SK-N-SH (cell line): ENCODE measurements around the gene CLIC4. TPM values are rescaled to one million over a fixed set of nuclear protein-coding genes. Genes with fewer than 3 reads are reported as not detected.

Source experiments
- CTCF ChIA-PET: fragments of 300-600, 350-600 bp; formaldehyde crosslinking; extraction: SDS; loops from one replicate; lab custom pipeline; 2021; lab: Yijun Ruan, JAX
- POLR2A ChIA-PET: fragments of 350-600 bp; sonication (Branson Sonifier 250); formaldehyde crosslinking; extraction: SDS; loops from one replicate; lab custom pipeline; 2020; ENCODE audit warnings: antibody characterized with exemption, inconsistent platforms; lab: Yijun Ruan, JAX
- DNase-seq: peaks from one replicate; pipeline ENCODE4 v3.0.0; 2012
- H2AFZ ChIP-seq: fragments of 200-600 bp; sonication (generic); 2 replicates; pipeline ENCODE4 v1.8.1; 2016; ENCODE audit warnings: antibody characterized with exemption, mild to moderate bottlenecking, low read depth
- H3F3A ChIP-seq: fragments of 200-600 bp; sonication (generic); replicated peaks from 2 replicates; pipeline ENCODE3; 2016; ENCODE audit warnings: antibody characterized with exemption, mild to moderate bottlenecking; ENCODE audit not compliant: insufficient read depth
- H3K27ac ChIP-seq, 2 experiments: fragments of 200-500 bp in 1 of 2; fragments of 200-600 bp in 1 of 2; sonication (Bioruptor generic) in 1 of 2; sonication (generic), shearing (Covaris generic) in 1 of 2; 2 replicates each; pipeline versions ENCODE4 v1.5.1 to v1.6.1; 2014 to 2016; ENCODE audit warnings: low read depth in 2 of 2, inconsistent platforms in 1 of 2, low read length in 1 of 2, mild to moderate bottlenecking in 1 of 2, mixed read lengths in 1 of 2
- H3K27me3 ChIP-seq: fragments of 200-600 bp; sonication (generic), shearing (Covaris generic); 2 replicates; pipeline ENCODE4 v1.6.1; 2016; ENCODE audit warnings: mixed run types; ENCODE audit not compliant: insufficient read depth
- H3K36me3 ChIP-seq, 2 experiments: fragments of 200-500 bp in 1 of 2; fragments of 200-600 bp in 1 of 2; sonication (Bioruptor generic) in 1 of 2; sonication (generic) in 1 of 2; replicated peaks in 1 of 2; 2 replicates each; pipeline versions ENCODE3 to v1.5.1; 2014 to 2016; ENCODE audit warnings: low read length in 1 of 2, mild to moderate bottlenecking in 1 of 2; ENCODE audit not compliant: insufficient read depth in 2 of 2, control insufficient read depth in 1 of 2
- H3K4me1 ChIP-seq, 2 experiments: fragments of 200-500 bp in 1 of 2; fragments of 200-600 bp in 1 of 2; sonication (Bioruptor generic) in 1 of 2; sonication (generic), shearing (Covaris generic) in 1 of 2; 2 replicates each; pipeline versions ENCODE4 v1.5.1 to v1.6.1; 2014 to 2016; ENCODE audit warnings: low read depth in 1 of 2, low read length in 1 of 2, mixed run types in 1 of 2; ENCODE audit not compliant: insufficient read depth in 2 of 2, control insufficient read depth in 1 of 2
- H3K4me2 ChIP-seq: fragments of 200-600 bp; sonication (generic), shearing (Covaris generic); 2 replicates; pipeline ENCODE4 v1.6.1; 2017; ENCODE audit warnings: mixed run types
- H3K4me3 ChIP-seq, 2 experiments: fragments of 200-500 bp in 1 of 2; fragments of 200-600 bp in 1 of 2; sonication (Bioruptor generic) in 1 of 2; sonication (generic), shearing (Covaris generic) in 1 of 2; 2 replicates each; pipeline versions ENCODE4 v1.5.1 to v1.8.1; 2014 to 2016; ENCODE audit warnings: low read depth in 2 of 2, inconsistent platforms in 1 of 2, low read length in 1 of 2, mild to moderate bottlenecking in 1 of 2, mixed read lengths in 1 of 2, moderate library complexity in 1 of 2
- H3K79me2 ChIP-seq: fragments of 200-600 bp; sonication (generic); 2 replicates; pipeline ENCODE4 v1.8.1; 2017; ENCODE audit warnings: mild to moderate bottlenecking; ENCODE audit not compliant: insufficient read depth
- H3K9ac ChIP-seq: fragments of 200-600 bp; sonication (generic); 2 replicates; pipeline ENCODE4 v1.6.1; 2017; ENCODE audit warnings: mixed run types
- H3K9me2 ChIP-seq: fragments of 200-600 bp; sonication (generic); 2 replicates; pipeline ENCODE4 v1.6.1; 2017; ENCODE audit warnings: mixed run types
- H3K9me3 ChIP-seq: fragments of 200-600 bp; sonication (generic); 2 replicates; pipeline ENCODE4 v1.6.1; 2017; ENCODE audit warnings: mixed run types, mild to moderate bottlenecking, moderate library complexity
- H4K20me1 ChIP-seq: fragments of 200-600 bp; sonication (generic); 2 replicates; pipeline ENCODE4 v1.6.1; 2017; ENCODE audit warnings: mild to moderate bottlenecking, mixed run types; ENCODE audit not compliant: insufficient read depth
- CHD2 ChIP-seq: fragments of 150-350 bp; IDR thresholded peaks from 2 replicates; pipeline ENCODE4 v1.6.1; 2018; ENCODE audit warnings: low read length; ENCODE audit not compliant: partially characterized antibody
- EP300 ChIP-seq, 2 experiments: IDR thresholded peaks; 2 replicates each; pipeline versions ENCODE4 v1.4.0 to v1.6.1; 2012; ENCODE audit warnings: borderline replicate concordance in 1 of 2, low read depth in 1 of 2, low read length in 1 of 2
- EZH2phosphoT487 ChIP-seq: fragments of 200-600 bp; sonication (generic); IDR thresholded peaks from 2 replicates; pipeline ENCODE4 v1.6.1; 2017; ENCODE audit warnings: low read depth, mixed run types, mild to moderate bottlenecking, antibody characterized with exemption, moderate library complexity, borderline replicate concordance
- FOSL2 ChIP-seq: IDR thresholded peaks from 2 replicates; pipeline ENCODE4 v1.4.0; 2012; ENCODE audit warnings: low read depth, mild to moderate bottlenecking, moderate library complexity, borderline replicate concordance
- JUND ChIP-seq: IDR thresholded peaks from 2 replicates; pipeline ENCODE4 v1.4.0; 2012
- NFIC ChIP-seq: IDR thresholded peaks from 2 replicates; pipeline ENCODE4 v1.4.0; 2012; ENCODE audit warnings: borderline replicate concordance
- REST ChIP-seq: IDR thresholded peaks from 2 replicates; pipeline ENCODE4 v1.6.1; 2012; ENCODE audit warnings: mild to moderate bottlenecking, low read depth, low read length, moderate library complexity
- TCF12 ChIP-seq: IDR thresholded peaks from 2 replicates; pipeline ENCODE4 v1.4.0; 2012
- USF2 ChIP-seq: fragments of 150-350 bp; IDR thresholded peaks from 2 replicates; pipeline ENCODE4 v1.6.1; 2017; ENCODE audit warnings: antibody characterized with exemption, low read length, low read depth, borderline replicate concordance
- YY1 ChIP-seq: IDR thresholded peaks from 2 replicates; pipeline ENCODE4 v1.4.0; 2012; ENCODE audit warnings: low read depth, mild to moderate bottlenecking
- WGBS: methylation state at CpG from one replicate; pipeline ENCODE4 v1.1.6; 2017; ENCODE audit warnings: low lambda C conversion rate; 5-methylcytosine and 5-hydroxymethylcytosine counted together
- polyA plus RNA-seq, 3 experiments: library from polyadenylated mRNA; depleted of rRNA; stranded (reverse); fragments of >200 nt; gene quantifications; 2 replicates each; pipeline ENCODE4 v1.2.3, GENCODE V29; 2012
- TF ChIP-seq, protein P1 (sequence below): IDR thresholded peaks from 2 replicates; pipeline ENCODE4 v1.4.0; 2012; ENCODE audit warnings: low read depth
- TF ChIP-seq, protein P2 (sequence below): fragments of 150-350 bp; IDR thresholded peaks from 2 replicates; pipeline ENCODE4 v1.6.1; 2016; ENCODE audit warnings: mild to moderate bottlenecking, low read depth, low read length

CLIC4 gene
- polyA plus RNA-seq, 1 of the 3 experiments (the other 2 are of a cell fraction) = 66.4 TPM

DNA sequence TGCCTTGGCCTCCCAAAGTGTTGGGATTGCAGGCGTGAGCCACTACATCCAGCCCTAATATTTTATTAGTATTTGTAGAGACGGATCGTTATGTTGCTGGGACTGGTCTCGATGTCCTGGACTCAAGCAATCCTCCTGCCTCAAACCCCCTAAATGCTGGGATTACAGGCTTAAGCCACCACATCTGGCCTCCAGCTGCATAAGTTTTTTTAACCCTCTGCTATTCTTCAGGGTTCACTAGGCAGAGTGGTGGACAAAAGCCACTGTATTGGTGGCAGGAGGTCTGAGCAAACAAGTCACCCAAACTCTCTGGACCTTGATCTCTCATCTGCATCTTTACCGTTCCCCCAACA lies 10.1 kb upstream of the CLIC4 start:
- Histone ChIP-seq H3K79me2 (no peaks in the 10 kb centered on the region), H3K36me3 (no peaks in the 10 kb centered on the region), H3K9me2 (no peaks in the 10 kb centered on the region), H3K9me3 (no peaks in the 10 kb centered on the region), H3K9ac (no peak overlapping the region), H3K4me3 (no peak overlapping the region), H3F3A (peaks cover 7% of the 10 kb centered on the region), H3K27me3 (no peaks in the 10 kb centered on the region), H3K4me1 (peaks cover 5 to 25% of the 10 kb centered on the region in 2 experiments; a peak in 3 of 4 replicates), H2AFZ (peak overlapping the region; percentile 90; the same call in 1 of the 2 replicates), H3K27ac (peak overlapping the region; percentile 44 to 81; a peak in 3 of 4 replicates), H3K4me2 (no peak overlapping the region), H4K20me1 (no peaks in the 10 kb centered on the region)
- POLR2A ChIA-PET = no interaction called here
- no peak for DNase-seq
- CTCF ChIA-PET = interaction anchor here (2.0 to 2.1 kb wide), 2 partner anchors 10 to 96 kb away, joined by 8 to 11 read pairs; partner anchors contain the start of gene CLIC4
- no peak for TF ChIP-seq JUND
- no peak for TF ChIP-seq EZH2phosphoT487
- no peak for TF ChIP-seq EP300 (IDR thresholded peaks at IDR 0.05; ENCODE audit: borderline replicate concordance in 1 of 2, low read depth in 1 of 2, low read length in 1 of 2)
- no peak for TF ChIP-seq REST
- no peak for TF ChIP-seq CHD2
- TF ChIP-seq YY1 = no peak
- TF ChIP-seq NFIC = no peak
- TF ChIP-seq FOSL2 = no peak
- 84% methylated on average over 5 of the region's 5 CpGs for WGBS

DNA sequence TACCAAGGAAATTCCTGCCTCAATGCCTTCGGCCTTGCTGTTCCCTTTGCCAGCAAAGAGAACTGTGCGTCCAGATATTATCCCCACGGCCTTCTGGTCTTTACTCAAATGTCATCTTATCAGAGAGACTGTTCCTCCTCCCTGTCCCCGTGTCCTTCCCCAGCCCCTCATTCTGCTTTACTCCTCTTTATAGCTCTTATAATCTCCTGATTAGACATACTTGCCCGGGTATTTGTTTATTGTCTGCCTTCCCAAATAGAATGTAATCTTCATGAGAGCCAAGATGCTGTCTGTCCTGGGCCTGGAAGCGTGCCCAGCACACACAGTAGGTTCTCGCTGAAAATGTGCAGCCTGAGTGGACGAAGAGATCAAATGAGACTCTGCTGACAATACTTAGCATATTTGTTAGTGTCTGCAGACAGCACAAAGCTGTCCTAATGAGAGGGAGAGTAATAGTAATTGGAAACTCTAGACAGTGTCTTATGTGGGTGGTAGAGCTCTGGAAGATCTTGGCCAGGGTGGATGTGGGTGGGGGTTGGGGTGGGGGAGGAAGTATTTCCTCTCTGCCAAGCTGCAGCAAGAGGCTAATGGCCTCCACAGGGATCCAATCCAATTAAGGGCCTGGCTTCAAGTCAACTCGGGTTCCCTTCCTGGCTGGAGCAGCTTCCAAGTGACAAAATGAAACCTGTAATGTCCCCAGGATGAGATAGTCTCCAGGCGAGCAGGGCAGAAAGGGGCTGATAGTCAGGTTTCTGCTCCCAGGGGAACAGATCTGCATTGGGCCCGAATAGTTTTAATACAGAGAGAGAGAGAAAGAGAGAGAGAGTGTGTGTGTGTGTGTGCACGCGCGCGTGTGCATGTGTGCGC lies 9.5 kb upstream of the CLIC4 start:
- H3K9ac ChIP-seq = no peak overlapping the region

More for the DNA sequence above, 9.5 kb upstream of the CLIC4 start:
- no peaks in the 10 kb centered on the region for H3K27me3 ChIP-seq
- TF ChIP-seq, protein P1, sequence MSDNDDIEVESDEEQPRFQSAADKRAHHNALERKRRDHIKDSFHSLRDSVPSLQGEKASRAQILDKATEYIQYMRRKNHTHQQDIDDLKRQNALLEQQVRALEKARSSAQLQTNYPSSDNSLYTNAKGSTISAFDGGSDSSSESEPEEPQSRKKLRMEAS = no peak
- TF ChIP-seq CHD2 = peak; percentile 47
- no peak for TF ChIP-seq USF2
- TF ChIP-seq, protein P2, sequence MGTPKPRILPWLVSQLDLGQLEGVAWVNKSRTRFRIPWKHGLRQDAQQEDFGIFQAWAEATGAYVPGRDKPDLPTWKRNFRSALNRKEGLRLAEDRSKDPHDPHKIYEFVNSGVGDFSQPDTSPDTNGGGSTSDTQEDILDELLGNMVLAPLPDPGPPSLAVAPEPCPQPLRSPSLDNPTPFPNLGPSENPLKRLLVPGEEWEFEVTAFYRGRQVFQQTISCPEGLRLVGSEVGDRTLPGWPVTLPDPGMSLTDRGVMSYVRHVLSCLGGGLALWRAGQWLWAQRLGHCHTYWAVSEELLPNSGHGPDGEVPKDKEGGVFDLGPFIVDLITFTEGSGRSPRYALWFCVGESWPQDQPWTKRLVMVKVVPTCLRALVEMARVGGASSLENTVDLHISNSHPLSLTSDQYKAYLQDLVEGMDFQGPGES = no peak
- 0 out of 2 replicates have a peak, but pooled peaks have one; percentile 4 for TF ChIP-seq TCF12
- H2AFZ ChIP-seq = peak overlapping the region; percentile 90
- POLR2A ChIA-PET = interaction anchor here (1.0 kb wide), 1 partner anchor 9 kb away, joined by 3 read pairs; the partner anchor contains the start of gene CLIC4
- peak overlapping the region; percentile 42; the same call in 1 of the 2 replicates for H3K4me2 ChIP-seq
- whole genome bisulfite sequencing = 64% methylated on average over 16 of the region's 16 CpGs
- peaks cover 4% of the 10 kb centered on the region for H3F3A ChIP-seq
- DNase-seq = peak; percentile 55
- no peak overlapping the region for H3K4me3 ChIP-seq
- no peaks in the 10 kb centered on the region for H3K9me3 ChIP-seq
- H3K4me1 ChIP-seq = peaks cover 5 to 20% of the 10 kb centered on the region in 2 experiments; a peak in 3 of 4 replicates
- H4K20me1 ChIP-seq = no peaks in the 10 kb centered on the region
- no peaks in the 10 kb centered on the region for H3K9me2 ChIP-seq
- H3K79me2 ChIP-seq = no peaks in the 10 kb centered on the region
- no peaks in the 10 kb centered on the region for H3K36me3 ChIP-seq
- CTCF ChIA-PET = interaction anchor here (0.9 to 2.1 kb wide), 5 partner anchors 9 to 99 kb away, joined by 3 to 11 read pairs (median 3); partner anchors contain the start of gene CLIC4
- H3K27ac ChIP-seq = peak overlapping the region; percentile 44 to 81; a peak in 3 of 4 replicates
